HG02981 (cell line): Measurements from ENCODE around the gene ABAT.
"Not testable (repeated sequence)": the region's sequence is repeated elsewhere in the genome, so short reads cannot be mapped to it uniquely, and the experiment has no call there.

Source experiments
- ATAC-seq: cut with Tn5 transposase; IDR thresholded peaks from one replicate; pipeline ENCODE4 v1.9.1; 2021; ENCODE audit warnings: mild to moderate bottlenecking, moderate library complexity; ENCODE audit not compliant: unreplicated experiment

The ABAT gene

DNA sequence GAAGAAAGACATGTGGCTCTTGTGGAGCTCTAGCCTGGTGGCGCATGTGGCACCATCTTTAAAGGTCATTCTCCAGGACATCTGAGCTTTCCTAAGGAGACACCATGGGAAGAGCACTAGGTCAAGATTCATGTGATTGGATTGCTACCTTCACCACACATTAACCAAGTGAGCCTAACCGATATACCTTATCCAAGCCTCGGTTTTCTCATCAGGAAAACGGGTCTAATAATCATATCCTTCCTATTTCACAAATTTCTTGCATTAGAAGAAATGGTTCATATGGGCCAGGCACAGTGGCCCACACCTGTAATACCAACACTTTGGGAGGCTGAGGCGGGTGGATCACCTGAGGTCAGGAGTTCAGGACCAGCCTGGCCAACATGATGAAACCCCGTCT is 64.7 kb downstream of the ABAT start:
- no peak for ATAC-seq

DNA sequence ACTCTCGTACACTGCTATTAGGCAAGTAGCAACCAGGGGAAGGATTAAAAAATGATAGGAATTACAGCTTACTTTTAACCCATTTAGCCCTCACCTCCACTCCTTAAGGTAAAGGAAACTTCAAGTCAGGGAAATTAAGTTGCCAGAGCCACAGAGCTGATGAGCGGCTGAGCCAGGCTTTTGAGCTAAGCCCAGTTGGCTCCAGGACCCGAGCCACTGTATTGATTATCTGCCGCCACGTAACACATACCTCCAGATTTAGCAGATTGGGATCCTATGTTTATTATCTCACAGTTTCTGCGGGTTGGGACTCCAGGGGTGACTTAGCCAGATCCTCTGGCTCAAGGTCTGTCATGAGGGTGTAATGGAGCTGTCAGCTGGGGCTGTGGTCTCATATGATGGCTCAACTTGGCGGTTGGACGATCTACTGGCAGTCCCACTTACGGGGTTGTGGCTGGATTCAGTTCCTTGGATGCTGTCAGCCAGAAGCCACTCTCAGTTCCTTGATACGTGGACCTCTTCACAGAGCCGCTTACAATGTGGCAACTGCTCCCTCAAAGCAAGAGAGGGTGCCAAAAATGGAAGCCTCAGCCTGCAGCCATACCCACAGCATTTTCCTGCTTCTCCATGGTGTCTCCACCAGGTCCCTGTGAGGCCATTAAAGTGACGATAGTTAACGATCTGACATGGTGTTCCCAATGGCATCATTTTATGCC is 65.7 kb downstream of the ABAT start:
- ATAC-seq = no peak

DNA sequence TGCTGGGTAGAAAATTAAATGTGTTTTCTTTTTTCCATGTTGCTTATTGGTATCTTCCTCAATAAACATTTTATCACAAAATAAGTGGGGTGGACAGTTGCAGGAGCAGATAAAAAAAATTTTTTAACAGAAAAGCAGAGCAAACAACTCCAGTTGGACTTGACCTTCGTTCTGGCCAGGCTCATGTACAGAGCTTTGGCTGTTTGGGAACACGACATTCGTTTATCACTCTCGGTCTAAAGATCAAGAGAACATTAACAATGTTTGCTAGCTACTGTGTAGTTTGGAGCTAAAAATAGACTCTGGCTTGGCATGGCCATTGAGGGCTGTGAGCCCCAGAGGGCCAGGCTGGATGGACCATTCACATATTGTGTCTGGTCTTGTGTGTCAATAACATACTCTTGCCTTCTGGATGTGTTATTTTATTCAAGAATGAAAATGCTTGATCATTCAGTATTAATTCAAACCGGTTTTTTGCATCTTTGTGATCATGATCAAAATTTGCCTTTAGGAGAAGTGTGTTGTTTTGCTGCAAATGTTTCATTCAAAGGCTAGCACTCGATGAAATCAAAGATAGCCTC is 66.4 kb downstream of the ABAT start:
- no peak for ATAC-seq

DNA sequence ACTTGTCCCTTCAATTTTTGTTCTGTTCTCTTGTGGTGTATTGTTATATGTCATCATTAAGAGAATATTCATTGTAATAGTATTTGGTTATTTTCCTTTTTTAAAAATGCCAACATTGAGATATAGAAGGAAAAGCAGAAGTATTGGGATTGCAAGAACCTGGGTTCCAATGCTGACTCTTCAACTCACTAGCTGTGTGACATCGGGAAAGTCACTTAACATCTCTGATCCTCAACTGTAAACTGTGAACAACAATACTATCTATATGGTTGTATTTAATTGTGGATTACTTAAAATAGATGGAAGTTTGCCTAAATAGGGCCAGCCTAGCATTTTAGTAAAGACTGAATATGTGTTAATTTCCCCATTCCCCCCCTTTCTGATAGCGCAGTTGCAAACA is 67.2 kb downstream of the ABAT start:
- no peak for ATAC-seq

DNA sequence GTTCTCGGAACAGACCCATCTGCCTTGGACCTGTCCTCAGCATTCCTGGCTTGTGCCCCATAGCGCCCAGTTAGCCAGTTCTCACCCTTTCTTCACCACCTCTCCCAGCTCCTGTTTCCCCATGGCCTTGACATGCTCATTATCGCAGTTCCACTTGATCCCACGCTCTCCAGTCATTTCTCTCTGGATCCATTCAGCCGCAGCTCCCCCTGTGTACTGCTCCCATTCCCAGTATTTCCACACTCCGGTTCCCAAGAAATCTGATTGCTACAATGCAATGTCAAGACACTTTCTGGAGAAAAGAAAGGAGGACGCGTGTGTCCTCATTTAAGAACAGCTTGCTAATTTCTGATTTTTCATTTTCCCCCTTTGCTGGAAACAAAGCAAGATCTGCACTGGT is 67.7 kb downstream of the ABAT start:
- no peak for ATAC-seq

DNA sequence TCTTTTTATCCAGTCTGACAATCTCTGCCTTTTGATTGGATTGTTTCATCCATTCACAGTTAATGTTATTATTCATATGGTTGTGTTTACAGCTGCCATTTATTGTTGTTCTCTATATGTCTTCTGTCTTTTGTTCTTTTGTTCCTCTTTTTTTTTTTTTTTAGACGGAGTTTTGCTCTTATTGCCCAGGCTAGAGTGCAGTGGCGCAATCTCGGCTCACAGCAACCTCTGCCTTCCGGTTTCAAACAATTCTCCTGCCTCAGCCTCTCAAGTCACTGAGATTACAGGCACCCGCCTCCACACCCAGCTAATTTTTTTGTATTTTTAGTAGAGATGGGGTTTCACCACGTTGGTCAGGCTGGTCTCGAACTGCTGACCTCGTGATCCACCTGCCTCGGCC is 74.5 kb downstream of the ABAT start:
- not testable (repeated sequence) for ATAC-seq

DNA sequence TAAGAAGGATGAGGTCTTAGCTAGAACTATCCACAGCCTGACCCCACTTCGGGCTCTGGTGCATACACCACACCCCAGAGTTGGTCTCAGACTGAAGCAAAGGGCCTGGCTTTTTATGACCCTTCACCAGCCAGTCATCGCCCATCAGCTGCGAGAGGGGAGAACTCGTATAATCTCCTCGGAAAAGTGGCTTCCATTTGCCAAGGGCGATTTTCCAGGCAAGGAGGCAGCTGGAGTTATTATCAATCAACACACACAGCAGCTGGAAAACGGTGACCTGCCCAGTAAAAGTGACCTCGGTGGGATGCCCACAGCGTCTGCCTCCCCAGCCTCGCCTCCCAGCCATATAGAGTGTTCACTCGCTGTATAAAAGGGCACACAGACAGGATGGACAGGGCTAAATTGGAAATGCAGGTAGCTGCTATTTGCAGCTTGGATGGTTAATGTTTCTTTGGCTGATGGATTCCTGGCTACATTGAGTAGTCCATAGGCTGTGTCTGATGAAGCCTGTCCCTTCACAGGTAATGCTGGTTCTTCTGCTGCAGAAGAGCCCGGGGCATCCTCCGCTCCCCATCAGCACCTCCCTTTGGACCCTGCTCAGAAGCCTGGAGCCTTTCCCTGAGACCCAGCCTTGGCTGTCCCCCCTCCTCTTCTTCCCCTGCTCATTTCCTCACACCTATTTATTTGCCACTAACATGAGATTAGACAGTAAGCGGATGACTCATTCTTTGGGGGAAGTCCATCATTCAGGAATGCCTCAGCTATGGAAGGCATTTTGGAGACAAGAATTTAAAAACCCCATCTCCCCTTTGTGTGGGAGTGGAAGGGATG is 77.3 kb downstream of the ABAT start:
- ATAC-seq = no peak

DNA sequence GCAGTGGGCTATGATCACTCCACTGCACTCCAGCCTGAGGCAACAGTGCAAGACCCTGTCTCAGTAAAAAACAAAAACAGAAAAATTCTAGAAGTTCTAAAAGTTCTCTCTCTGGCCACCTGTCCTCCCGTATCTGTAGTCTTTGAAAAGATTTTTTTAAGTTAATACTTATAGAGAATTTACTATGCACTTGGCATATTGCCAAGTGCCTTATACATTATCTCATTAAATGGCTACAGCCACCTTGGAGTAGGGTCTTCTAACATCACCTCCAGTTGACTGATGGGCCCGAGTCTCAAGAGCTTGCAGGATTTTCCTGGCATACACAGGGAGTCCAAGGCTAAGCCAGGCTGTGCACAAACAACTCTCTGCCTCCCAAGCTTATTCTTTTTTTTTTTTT is 78.3 kb downstream of the ABAT start:
- no peak for ATAC-seq

DNA sequence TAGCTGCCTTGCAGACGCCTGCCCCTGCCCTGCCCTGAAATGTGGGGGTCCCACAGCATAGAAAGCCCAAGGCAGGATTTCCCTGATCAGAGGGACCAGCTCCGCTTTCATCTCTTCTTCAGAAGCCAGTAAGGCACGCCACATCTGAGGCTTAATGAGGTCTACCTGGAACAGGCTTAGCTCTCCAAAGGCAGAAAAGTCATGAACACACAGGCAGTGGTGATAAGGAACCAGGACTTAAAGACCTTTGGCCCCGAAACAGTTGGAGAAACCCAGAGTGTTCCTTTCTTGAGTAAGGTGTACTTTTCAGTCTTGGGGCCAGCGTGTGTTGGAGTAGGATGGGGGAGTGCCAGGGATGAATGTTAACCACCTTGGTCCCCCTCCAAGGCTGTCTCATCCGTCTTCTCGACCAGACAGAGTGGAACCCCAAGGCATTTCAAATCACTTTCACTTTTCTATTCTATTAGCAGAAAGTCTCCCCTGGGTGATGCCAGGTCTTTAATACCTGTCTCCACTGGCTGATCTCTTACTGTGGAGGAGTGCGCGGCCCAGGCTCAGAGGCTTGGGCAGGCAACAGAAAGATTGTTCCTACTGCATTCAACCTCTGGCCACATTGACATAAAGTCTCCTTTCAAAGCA is 79.1 kb downstream of the ABAT start:
- ATAC-seq = no peak

DNA sequence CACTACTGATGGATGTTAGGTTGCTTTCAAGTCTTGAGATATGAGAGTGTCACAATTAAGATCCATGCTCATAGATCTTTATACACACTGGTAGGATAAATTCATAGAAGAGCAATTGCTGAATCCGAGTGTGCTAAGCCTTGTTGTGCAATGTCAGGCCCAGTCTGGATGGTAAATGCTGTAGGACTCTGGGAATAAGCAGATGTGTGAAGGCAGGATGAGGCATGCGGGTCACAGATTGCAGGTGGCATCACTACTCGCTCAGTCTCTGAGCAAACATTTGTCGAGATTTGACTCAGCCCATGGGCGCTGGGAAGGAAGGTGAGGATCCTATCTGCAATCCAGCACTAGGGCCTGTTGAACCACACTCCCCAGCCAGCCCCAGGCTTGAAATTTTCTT is 82.3 kb downstream of the ABAT start:
- ATAC-seq = no peak

DNA sequence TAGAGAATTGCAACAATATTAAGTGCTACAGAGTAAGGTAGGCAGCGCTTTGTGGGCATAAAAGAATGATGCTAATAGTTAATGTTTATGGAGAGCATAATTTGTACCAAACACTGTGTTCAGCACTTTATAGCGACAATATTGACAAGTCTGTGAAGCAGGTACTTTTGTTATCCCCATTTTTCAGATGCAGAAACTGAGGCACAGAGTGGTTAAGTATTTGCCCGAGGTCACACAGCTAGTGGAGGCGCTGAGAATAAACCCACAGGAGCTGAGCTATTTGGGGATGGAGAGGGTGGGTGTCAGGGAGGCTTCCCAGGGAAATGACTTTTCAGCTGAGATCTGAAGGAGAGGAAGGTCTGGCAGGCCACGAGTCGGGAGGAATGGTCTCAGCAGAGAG is 83.6 kb downstream of the ABAT start:
- no peak for ATAC-seq

DNA sequence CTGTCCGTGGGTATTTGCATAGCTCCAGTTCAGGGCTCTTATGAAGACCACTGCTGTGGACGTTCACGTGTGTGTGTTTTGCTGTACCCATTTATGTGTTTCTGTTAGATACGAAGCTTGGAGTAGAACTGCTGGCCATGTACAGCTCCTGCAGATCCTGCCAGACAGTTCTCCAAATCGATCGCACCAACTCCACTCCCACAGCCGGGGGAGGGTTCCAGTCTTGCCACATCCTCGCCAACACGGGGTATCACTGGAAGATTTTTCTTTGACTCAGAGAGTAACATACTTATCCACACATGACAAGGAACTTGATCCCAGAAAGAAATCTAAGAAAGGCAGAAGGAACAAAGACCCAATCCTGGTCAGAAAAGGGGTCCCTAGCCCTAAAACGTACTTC is 85.6 kb downstream of the ABAT start:
- ATAC-seq = no peak

DNA sequence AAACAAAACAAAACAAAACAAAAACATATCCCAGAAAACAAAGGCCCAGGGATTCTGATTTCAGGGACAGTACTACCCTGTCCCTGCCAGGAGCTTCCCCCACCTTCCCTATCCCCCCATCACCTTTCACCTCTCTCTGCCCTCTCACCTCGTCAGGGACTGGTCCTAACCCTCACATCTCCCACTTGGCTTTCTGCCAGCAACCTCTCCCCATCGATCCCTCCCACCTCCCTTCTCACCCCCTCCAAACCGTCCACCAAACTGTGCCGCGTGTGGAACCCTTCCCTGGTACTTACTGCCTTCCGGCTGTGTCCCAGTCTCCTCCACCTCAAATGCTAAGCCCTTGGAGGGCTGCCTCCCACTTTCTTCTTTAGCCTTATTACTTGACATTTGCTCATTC is 86.7 kb downstream of the ABAT start:
- no peak for ATAC-seq

DNA sequence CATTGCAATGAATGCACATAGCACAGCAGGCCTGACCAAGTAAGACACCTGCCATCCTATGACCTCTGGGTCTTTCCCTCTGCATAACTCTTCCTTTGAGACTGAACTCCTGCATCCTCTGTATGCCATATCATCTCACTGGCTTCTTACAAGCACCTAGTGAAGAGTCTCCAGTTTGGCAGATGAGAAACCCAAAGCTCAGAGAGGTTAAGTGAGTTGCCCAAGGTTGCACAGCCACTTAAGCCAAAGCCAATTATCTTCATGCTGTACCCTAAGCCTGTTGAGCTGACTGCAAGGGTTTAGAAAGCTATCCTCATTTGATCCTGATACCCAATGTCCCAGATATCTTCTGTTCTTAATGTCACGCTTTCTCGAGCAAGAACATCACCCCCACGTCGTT is 87.8 kb downstream of the ABAT start:
- ATAC-seq = no peak

DNA sequence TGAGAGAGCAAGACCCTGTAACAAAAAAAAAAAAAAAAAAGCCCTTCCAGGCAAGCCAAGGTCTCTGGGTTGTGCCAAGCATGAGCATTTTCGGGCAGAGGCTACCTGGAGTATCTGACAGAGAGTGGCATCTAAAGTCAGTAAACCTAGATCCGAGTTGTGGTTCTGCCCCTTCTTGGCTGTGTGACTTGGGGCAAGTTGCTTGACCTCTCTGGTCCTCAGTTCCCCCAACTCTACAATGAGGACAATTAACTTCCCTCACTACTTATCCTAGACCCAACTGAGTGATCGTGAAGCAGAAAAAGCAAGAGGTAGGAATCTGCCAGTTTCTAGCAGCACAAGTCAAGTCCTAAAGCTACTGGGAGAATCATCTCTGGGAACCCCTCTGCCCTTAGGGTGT is 88.7 kb downstream of the ABAT start:
- ATAC-seq = no peak

DNA sequence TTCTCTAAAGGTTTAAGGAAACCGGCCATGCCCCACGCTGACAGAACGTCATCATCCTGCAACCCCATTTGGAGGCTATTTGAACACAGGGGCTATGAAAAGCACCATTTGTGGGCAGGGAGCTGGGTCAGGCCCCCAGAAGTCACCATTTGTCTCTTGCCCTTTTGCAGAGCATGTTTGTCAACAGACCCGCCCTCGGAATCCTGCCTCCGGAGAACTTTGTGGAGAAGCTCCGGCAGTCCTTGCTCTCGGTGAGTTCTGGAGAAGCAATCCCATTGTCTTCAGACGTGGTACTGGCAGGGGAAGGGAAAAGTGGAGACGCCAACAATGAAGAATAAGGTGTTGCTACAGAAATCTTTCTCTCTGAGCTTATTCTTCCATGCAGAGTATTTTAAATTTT is 89.5 kb downstream of the ABAT start:
- no peak for ATAC-seq

DNA sequence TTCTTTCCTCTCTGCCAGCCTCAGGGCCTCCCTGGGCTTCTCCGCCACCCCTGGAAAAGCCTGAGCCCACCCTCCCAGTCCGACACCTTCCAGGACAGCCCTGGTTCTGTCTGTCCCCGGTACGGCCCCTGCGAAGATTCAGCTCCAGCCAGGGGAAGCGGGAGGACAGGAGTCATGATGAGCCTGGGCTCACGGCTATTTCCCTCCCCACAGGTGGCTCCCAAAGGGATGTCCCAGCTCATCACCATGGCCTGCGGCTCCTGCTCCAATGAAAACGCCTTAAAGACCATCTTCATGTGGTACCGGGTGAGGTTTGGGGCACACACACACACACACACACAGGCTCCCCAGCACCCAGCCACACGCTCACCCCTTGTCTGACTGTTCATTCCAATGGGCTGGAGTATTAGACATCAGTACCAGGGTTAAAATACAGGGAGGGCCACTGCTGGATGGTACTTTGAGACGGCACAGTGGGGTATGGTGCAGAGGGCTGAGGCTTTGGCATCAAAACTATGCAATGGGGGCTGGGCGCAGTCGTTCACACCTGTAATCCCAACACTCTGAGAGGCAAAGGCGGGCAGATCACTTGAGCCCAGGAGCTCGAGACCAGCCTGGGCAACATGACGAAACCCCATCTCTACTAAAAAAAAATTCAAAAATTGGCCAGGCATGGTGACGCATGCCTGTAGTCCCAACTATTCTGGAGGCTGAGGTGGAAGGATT is 90.3 kb downstream of the ABAT start:
- ATAC-seq = no peak

DNA sequence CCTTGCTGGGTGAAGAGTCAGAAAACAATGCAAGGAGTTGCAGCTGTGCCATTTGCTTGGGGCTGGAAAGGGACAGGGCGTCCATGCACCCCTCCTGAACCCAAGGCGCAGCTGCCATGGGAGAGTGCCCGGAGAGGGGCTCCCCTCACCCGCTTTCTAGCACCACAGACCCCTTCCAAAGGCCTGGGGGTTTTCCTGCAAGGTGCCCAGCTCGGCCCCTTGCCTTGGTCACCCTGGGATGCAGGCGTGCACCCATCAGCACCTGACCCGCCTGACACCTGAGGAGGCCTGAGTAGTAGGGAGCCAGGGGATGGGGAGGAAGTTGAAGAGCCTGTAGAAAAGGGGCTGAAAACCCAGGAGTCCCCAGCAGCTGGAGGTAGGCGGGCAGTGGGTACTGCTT is 92.8 kb downstream of the ABAT start:
- no peak for ATAC-seq

DNA sequence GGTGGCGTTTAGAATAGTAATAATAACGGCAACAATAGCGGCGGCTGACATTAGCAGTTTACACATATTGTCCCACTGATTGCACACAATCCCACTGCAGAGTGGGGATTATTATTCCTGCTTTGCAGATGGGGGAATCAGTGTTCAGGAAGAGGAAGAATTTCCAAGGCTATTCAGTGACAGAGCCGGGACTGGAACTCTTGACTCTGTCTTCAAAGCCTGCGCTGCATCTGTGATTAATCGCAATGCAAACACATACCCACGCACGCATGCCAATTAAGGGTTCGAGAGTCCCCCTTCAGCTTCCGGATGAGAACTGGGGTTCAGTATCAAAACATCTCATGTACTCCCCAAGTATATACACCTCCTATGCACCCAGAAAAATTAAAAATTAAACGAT is 93.9 kb downstream of the ABAT start:
- no peak for ATAC-seq

DNA sequence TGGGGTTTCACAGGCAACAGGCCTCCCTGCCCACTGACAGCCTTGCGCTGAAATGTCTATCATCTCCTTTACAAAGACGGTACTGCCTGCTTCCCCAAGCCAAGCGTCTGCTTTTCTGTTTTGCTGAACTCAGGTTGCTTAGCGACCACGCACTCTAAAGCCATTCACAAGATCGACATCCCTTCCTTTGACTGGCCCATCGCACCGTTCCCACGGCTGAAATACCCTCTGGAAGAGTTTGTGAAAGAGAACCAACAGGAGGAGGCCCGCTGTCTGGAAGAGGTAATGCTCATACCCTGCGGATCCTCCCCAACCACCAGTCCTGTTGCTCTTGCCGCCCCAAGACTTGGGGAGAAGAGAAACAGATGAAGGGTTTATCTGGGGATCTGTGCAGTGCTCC is 94.3 kb downstream of the ABAT start:
- no peak for ATAC-seq

DNA sequence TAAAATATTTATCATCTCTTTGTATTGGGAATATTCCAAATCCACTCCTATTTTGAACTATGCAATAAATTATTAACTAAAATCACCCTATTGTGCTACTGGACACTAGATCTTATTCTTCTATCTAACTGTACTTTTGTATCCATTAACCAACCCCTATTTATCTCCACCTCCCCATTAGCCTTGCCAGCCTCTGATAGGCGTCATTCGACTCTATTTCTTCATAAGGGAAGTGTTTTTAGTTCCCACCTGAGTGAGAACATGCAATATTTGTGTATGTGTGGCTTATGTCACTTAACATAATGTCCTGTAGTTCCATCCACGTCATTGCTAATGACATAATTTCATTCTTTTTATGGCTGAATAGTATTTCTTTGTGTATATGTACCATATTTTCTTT is 99.1 kb downstream of the ABAT start:
- no peak for ATAC-seq
